ENCODE measurements around the gene COL9A1.

The COL9A1 gene

DNA sequence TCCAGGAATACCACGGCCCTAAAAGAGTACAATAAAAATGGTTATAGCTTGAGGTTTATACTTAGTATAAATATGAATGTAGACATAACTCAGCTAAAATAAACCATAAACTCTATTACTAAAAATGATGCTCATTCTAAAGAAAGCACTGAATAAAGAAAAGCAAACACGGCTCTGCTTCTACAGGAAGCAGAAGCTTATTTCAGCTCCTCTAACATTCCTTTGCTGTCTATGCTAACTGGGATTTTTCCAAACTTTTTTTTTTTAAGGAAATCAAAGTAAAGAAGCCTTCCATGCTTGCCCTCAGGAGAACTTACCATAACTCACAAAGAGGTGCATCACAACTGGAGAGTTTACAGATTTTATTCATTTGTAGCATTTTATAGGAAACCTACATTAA, 30.8 kb downstream of the COL9A1 start:
- TF ChIP-seq, protein P1, sequence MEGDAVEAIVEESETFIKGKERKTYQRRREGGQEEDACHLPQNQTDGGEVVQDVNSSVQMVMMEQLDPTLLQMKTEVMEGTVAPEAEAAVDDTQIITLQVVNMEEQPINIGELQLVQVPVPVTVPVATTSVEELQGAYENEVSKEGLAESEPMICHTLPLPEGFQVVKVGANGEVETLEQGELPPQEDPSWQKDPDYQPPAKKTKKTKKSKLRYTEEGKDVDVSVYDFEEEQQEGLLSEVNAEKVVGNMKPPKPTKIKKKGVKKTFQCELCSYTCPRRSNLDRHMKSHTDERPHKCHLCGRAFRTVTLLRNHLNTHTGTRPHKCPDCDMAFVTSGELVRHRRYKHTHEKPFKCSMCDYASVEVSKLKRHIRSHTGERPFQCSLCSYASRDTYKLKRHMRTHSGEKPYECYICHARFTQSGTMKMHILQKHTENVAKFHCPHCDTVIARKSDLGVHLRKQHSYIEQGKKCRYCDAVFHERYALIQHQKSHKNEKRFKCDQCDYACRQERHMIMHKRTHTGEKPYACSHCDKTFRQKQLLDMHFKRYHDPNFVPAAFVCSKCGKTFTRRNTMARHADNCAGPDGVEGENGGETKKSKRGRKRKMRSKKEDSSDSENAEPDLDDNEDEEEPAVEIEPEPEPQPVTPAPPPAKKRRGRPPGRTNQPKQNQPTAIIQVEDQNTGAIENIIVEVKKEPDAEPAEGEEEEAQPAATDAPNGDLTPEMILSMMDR (conservative IDR thresholded peaks at IDR 0.05) = no peak
- H3K27ac ChIP-seq = no peak overlapping the region

DNA sequence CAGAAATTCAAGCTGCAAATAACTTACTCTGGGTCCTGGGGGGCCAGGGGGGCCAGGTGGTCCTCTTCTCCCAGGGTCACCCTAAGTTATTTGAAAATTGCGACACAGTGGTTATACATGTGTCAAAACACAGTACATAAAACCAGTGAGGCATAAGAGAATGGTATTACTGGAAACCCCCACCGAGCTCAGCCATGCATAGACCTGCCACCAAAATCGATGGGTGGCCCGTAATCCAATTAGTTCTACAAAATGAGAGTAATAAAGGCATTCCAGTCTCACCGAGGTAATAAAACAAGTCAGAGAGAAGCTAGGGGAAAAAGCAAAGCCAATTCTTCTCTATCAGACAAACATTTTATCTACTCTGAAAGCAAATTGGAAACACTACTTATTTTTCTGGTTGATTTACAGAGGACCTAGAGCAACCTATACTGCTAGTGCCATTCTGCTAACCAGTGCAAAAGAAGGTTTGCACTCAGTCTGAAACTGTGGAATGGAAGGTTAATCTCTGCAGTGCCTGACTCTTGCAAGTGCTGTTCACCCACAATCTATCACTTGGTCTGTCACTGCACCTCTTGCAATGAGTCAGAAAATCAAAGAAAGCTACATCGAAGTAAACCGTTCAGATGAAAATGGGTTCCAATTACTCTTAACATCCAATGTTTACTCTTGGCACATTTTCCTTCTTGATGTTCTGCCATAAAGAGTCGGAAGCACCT, 32.4 kb downstream of the COL9A1 start:
- no peak overlapping the region for H3K27ac ChIP-seq
- TF ChIP-seq, protein P1 (conservative IDR thresholded peaks at IDR 0.05) = no peak

DNA sequence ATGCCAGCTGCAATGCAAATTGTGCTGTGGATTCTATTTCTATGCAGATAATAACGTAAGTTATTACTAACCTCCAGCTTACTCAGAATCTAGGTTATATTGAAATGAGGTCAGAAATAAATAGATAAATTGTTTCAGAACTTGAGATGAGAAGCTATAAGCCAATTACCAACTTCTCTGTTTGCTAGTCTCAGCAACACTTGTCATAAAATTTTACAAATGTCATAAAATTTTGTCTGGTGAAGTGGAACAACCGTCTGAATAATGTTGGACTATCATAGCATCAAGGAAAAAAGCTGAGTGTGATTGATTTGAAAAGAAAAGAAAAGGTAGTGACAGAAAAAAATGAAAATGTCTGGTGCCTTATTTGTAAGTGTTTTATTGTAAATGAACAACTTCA, 36.7 kb downstream of the COL9A1 start:
- H3K27ac ChIP-seq = no peak overlapping the region
- TF ChIP-seq, protein P1 (conservative IDR thresholded peaks at IDR 0.05) = no peak

DNA sequence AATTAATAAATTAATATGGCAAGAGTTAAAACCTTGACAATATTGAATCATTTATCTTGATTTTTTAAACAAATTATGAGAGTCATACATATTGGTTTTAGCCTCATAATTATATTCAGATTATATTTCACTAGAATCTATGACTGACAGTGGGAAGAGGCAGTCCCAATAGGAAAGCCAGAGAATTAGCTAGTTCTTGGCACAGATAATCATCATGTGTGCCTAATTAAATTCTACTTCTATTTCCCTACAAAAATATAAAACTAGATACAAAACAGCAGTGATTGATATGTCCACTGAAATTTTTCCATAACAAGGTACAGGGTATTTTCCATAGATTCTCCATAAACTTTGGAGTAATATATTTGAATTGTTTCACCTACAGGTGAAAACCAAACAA, 38.6 kb downstream of the COL9A1 start:
- TF ChIP-seq, protein P1 (conservative IDR thresholded peaks at IDR 0.05) = no peak
- no peak overlapping the region for H3K27ac ChIP-seq

DNA sequence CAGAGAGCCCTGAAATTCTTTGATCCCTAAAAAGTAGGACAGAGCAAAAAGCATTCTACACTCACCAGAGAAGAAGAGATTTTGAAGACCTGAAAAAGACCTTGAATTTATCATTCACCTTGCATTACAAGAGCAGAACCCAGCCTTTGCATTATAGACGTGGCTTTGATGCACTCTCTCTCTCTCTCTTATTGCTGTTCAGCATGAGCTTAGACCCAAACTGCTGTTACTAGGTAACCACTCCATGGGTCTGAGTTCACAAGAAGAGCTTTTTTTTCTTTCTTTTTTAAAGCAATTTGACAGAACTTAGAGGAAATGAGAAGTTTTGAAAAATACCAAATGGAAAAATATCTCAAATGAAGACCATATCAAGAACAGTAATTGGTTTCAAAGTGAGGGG, 44.4 kb downstream of the COL9A1 start:
- TF ChIP-seq, protein P1 (conservative IDR thresholded peaks at IDR 0.05) = no peak
- no peak overlapping the region for H3K27ac ChIP-seq

DNA sequence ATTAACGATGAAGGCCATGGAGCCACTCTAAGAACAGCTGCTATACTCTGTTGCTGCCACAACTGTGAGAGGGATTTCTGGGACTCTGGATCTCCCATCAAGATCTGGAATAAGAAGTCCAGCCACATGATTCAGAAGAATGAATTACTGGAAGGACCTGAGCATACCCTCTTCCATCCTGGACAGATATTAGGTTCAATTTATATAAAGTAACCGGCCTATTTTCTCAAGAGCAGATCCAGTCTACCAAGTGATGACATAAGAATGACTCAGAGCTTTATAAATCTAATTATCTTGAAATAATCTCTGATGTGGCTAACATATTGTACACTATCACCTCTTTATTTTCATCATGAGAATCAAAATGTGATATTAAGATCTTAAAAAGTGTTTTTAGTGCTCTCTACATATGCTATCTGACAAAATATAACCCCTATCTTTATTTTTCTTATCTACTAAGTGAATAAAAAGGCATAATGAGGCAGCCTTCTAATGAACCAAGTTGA, 45.1 kb downstream of the COL9A1 start:
- TF ChIP-seq, protein P1 (conservative IDR thresholded peaks at IDR 0.05) = no peak
- no peak overlapping the region for H3K27ac ChIP-seq

DNA sequence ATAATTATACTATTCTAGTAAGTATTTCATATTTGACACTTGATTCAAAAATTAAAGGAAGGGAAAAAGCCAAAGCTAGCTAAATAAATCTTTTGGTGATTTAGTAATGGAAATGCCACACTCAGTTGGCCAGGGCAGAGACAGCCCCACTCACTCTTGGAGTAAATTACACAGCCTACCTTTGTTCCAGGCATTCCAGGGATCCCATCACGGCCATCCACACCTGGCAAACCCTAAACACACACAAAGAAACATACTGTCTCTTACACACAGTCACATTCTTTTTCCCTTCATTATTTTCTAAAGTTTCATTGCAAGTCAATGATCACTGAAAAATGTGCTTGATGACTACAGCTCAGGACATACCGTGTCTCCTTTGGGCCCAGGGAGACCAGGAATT, 48.1 kb downstream of the COL9A1 start:
- H3K27ac ChIP-seq = no peak overlapping the region
- TF ChIP-seq, protein P1 (conservative IDR thresholded peaks at IDR 0.05) = no peak
